Measurements from ENCODE around the gene DOK3. TPM values are rescaled to one million over a fixed set of nuclear protein-coding genes. Genes with fewer than 3 reads are reported as not detected.

DOK3 gene
- total and polyA plus RNA-seq, 4 donors: 15.6 to 146 (median 47.8) TPM

GRCh38 chr5:177467436-177467835 is 42.2 kb downstream of the DOK3 start:
- 94 to 97% methylated on average over 31 of the region's 31 CpGs for WGBS, 2 donors
- no peak for DNase-seq
- Histone ChIP-seq H3K4me3 (no peak overlapping the region), H3K4me1 (ENCODE audit: control insufficient read depth in 5 of 5, insufficient read depth in 5 of 5, low read length in 5 of 5) (peaks cover 0 to 25% (median 10%) of the 10 kb centered on the region in 5 donors), H3K36me3 (ENCODE audit: control insufficient read depth in 4 of 4, insufficient read depth in 4 of 4, low read length in 4 of 4) (peaks cover 0 to 36% (median 21%) of the 10 kb centered on the region in 4 donors), H3K27ac (ENCODE audit: low read depth in 1 of 2, low read length in 1 of 2) (no peak overlapping the region), H3K9ac (ENCODE audit: insufficient read depth in 1 of 2, low read length in 2 of 2) (no peak overlapping the region), H3K9me3 (ENCODE audit: control insufficient read depth in 4 of 4, insufficient read depth in 3 of 4, low read length in 3 of 4) (peaks cover 0 to 4% (median 0%) of the 10 kb centered on the region in 4 donors), H3K27me3 (ENCODE audit: control insufficient read depth in 3 of 3, insufficient read depth in 3 of 3, low read length in 2 of 3) (no peaks in the 10 kb centered on the region)
- TF ChIP-seq CTCF (IDR thresholded peaks at IDR 0.05; ENCODE audit: control extremely low read depth, extremely low read depth): no peak
- no peak for ATAC-seq (ENCODE audit: insufficient read depth, low FRiP score)

DNA sequence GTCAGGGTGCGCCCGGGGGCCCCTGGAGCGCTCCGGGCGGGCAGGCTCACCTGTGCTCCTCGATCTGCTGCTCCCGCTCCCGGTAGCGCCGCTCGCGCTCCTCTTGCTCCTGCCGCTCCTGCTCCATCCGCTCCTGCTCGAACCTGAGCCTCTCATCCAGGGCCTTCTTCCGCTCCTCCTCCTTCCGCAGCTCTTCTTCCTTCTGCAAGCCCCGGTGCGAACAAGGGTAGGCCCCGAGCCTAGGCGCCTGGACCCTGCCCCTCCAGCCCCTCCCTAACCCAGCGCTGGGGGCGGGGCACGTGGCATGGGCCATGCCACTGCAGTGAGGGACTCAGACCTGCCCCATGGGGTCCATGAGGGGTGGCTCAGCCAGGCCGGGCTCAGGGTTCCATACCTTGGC is 42.8 kb downstream of the DOK3 start:
- no peak for DNase-seq
- WGBS, 2 donors: 95 to 98% methylated on average over 25 of the region's 25 CpGs
- no peak for TF ChIP-seq CTCF (IDR thresholded peaks at IDR 0.05; ENCODE audit: control extremely low read depth, extremely low read depth)

DNA sequence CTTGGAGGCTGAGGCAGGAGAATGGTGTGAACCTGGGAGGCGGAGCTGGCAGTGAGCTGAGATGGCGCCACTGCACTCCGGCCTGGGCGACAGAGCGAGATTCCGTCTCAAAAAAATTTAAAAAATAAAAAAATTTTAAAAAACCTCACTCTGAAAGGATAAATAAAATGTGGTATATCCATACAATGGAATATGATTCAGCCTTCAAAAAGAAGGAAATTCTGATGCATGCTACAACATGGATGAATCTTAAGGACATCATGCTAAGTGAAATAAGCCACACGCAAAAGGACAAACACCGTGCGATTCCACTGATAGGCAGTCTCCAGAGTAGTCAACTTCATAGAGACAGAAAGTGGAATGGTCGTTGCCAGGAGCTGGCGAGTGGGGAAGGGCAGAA is 44.6 kb downstream of the DOK3 start:
- 94 to 97% methylated on average over 11 of the region's 11 CpGs for WGBS, 2 donors
- peaks cover 0 to 4% (median 0%) of the 10 kb centered on the region in 4 donors for H3K9me3 ChIP-seq (ENCODE audit: control insufficient read depth in 4 of 4, insufficient read depth in 3 of 4, low read length in 3 of 4)
- TF ChIP-seq CTCF (IDR thresholded peaks at IDR 0.05; ENCODE audit: control extremely low read depth, extremely low read depth): no peak
- H3K27ac ChIP-seq (ENCODE audit: low read depth in 1 of 2, low read length in 1 of 2): no peak overlapping the region
- H3K36me3 ChIP-seq (ENCODE audit: control insufficient read depth in 4 of 4, insufficient read depth in 4 of 4, low read length in 4 of 4): peaks cover 0 to 30% (median 23%) of the 10 kb centered on the region in 4 donors
- no peak for ATAC-seq (ENCODE audit: insufficient read depth, low FRiP score)
- no peak for DNase-seq
- H3K9ac ChIP-seq (ENCODE audit: insufficient read depth in 1 of 2, low read length in 2 of 2): no peak overlapping the region
- no peaks in the 10 kb centered on the region for H3K27me3 ChIP-seq (ENCODE audit: control insufficient read depth in 3 of 3, insufficient read depth in 3 of 3, low read length in 2 of 3)
- no peak overlapping the region for H3K4me3 ChIP-seq
- peaks cover 0 to 7% (median 3%) of the 10 kb centered on the region in 5 donors for H3K4me1 ChIP-seq (ENCODE audit: control insufficient read depth in 5 of 5, insufficient read depth in 5 of 5, low read length in 5 of 5)

More for the DNA sequence above, 42.8 kb downstream of the DOK3 start:
- H3K36me3 ChIP-seq (ENCODE audit: control insufficient read depth in 4 of 4, insufficient read depth in 4 of 4, low read length in 4 of 4): peaks cover 0 to 36% (median 21%) of the 10 kb centered on the region in 4 donors
- no peak overlapping the region for H3K27ac ChIP-seq (ENCODE audit: low read depth in 1 of 2, low read length in 1 of 2)
- no peaks in the 10 kb centered on the region for H3K27me3 ChIP-seq (ENCODE audit: control insufficient read depth in 3 of 3, insufficient read depth in 3 of 3, low read length in 2 of 3)
- H3K9ac ChIP-seq (ENCODE audit: insufficient read depth in 1 of 2, low read length in 2 of 2): no peak overlapping the region
- ATAC-seq (ENCODE audit: insufficient read depth, low FRiP score): no peak
- peaks cover 0 to 20% (median 6%) of the 10 kb centered on the region in 5 donors for H3K4me1 ChIP-seq (ENCODE audit: control insufficient read depth in 5 of 5, insufficient read depth in 5 of 5, low read length in 5 of 5)
- peaks cover 0 to 4% (median 0%) of the 10 kb centered on the region in 4 donors for H3K9me3 ChIP-seq (ENCODE audit: control insufficient read depth in 4 of 4, insufficient read depth in 3 of 4, low read length in 3 of 4)
- no peak overlapping the region for H3K4me3 ChIP-seq
